Ascending aorta (tissue), 2 donors: ENCODE measurements around the gene OGDH. TPM values are rescaled to one million over a fixed set of nuclear protein-coding genes. Genes with fewer than 3 reads are reported as not detected.

ENCODE experiments used
- DNase-seq, 2 donors: peaks; one replicate each; pipeline ENCODE4 v3.0.0-alpha.2; 2019; ENCODE audit warnings: low spot score in 2 of 2
- H3K27ac ChIP-seq, 2 donors: fragments of 200-600 bp; sonication (generic); one replicate each; pipeline ENCODE4 v1.5.1; 2016 to 2017; ENCODE audit warnings: mild to moderate bottlenecking in 1 of 2
- H3K27me3 ChIP-seq: fragments of 200-600 bp; sonication (generic); one replicate; pipeline ENCODE4 v1.5.1; 2017
- H3K36me3 ChIP-seq, 2 donors: fragments of 200-600 bp; sonication (generic); one replicate each; pipeline ENCODE4 v1.5.1; 2016
- H3K4me1 ChIP-seq, 2 donors: fragments of 200-600 bp; sonication (generic); one replicate each; pipeline ENCODE4 v1.5.1; 2016 to 2017; ENCODE audit warnings: mild to moderate bottlenecking in 1 of 2
- H3K4me3 ChIP-seq, 2 donors: fragments of 200-600 bp; sonication (generic); one replicate each; pipeline ENCODE4 v1.5.1; 2016 to 2017; ENCODE audit warnings: mild to moderate bottlenecking in 1 of 2
- H3K9me3 ChIP-seq, 2 donors: fragments of 200-600 bp; sonication (generic); one replicate each; pipeline ENCODE4 v1.5.1; 2016
- CTCF ChIP-seq, 3 experiments: fragments of 200-600 bp in 2 of 3; fragments of 450-650 bp in 1 of 3; sonication (generic) in 2 of 3; IDR thresholded peaks; one replicate each; pipeline ENCODE4 v1.5.1; 2016 to 2019; ENCODE audit warnings: antibody characterized with exemption in 3 of 3, mild to moderate bottlenecking in 1 of 3, moderate library complexity in 1 of 3
- intact Hi-C: fragments of 100-400 bp; cut with DNase I; formaldehyde crosslinking; loops from one replicate; pipeline ENCODE4 v1.15.1; 2023
- total RNA-seq: library from RNA; depleted of rRNA; stranded (reverse); fragments of >200 nt; gene quantifications from one replicate; pipeline ENCODE4 v1.1.0, GENCODE V29; 2016

Gene OGDH
- total RNA-seq, 1 donor from 2014 or later = 117 TPM

- no peak for TF ChIP-seq CTCF (IDR thresholded peaks at IDR 0.05)
- Histone ChIP-seq H3K27me3 (no peaks in the 10 kb centered on the region), H3K36me3 (peaks cover 0 to 4% of the 10 kb centered on the region in 2 donors), H3K9me3 (no peaks in the 10 kb centered on the region), H3K4me1 (peaks cover 4 to 26% of the 10 kb centered on the region in 2 donors), H3K27ac (no peak overlapping the region), H3K4me3 (no peak overlapping the region)
- intact Hi-C loops = no loop called here
- DNase-seq = no peak
Measured at GRCh38 chr7:44750921-44751571, 144.6 kb downstream of the OGDH start.

GRCh38 chr7:44752822-44753221, 146.4 kb downstream of the OGDH start:
- H3K4me3 ChIP-seq = no peak overlapping the region
- peaks cover 4 to 35% of the 10 kb centered on the region in 2 donors for H3K4me1 ChIP-seq
- no peaks in the 10 kb centered on the region for H3K9me3 ChIP-seq
- peaks cover 12 to 16% of the 10 kb centered on the region in 2 donors for H3K36me3 ChIP-seq
- intact Hi-C loops = no loop called here
- no peak overlapping the region for H3K27ac ChIP-seq
- no peak for TF ChIP-seq CTCF (IDR thresholded peaks at IDR 0.05)
- no peak for DNase-seq
- H3K27me3 ChIP-seq = no peaks in the 10 kb centered on the region

- intact Hi-C loops = no loop called here
- Histone ChIP-seq H3K27me3 (no peaks in the 10 kb centered on the region), H3K4me3 (no peak overlapping the region), H3K4me1 (peaks cover 0 to 25% of the 10 kb centered on the region in 2 donors), H3K36me3 (peaks cover 26 to 37% of the 10 kb centered on the region in 2 donors), H3K9me3 (no peaks in the 10 kb centered on the region), H3K27ac (peak overlapping the region; percentile 9 to 45)
- no peak for DNase-seq
- no peak for TF ChIP-seq CTCF (IDR thresholded peaks at IDR 0.05)
Measured at GRCh38 chr7:44754802-44755697, 148.6 kb downstream of the OGDH start.

- no peak for TF ChIP-seq CTCF (IDR thresholded peaks at IDR 0.05)
- H3K27ac ChIP-seq = peak overlapping the region; percentile 9 to 45
- H3K27me3 ChIP-seq = no peaks in the 10 kb centered on the region
- no peaks in the 10 kb centered on the region for H3K9me3 ChIP-seq
- no peak overlapping the region for H3K4me3 ChIP-seq
- intact Hi-C loops = no loop called here
- no peak for DNase-seq
- peaks cover 35 to 46% of the 10 kb centered on the region in 2 donors for H3K36me3 ChIP-seq
- H3K4me1 ChIP-seq = peaks cover 0 to 20% of the 10 kb centered on the region in 2 donors
Measured at GRCh38 chr7:44755698-44756627, 149.5 kb downstream of the OGDH start.

- Histone ChIP-seq H3K27ac (peak overlapping the region in 1 of 2 donors; percentile 9), H3K36me3 (peaks cover 45 to 55% of the 10 kb centered on the region in 2 donors)
- intact Hi-C loops = no loop called here
Measured at GRCh38 chr7:44756904-44757303, 150.5 kb downstream of the OGDH start.

More at GRCh38 chr7:44756904-44757303, 150.5 kb downstream of the OGDH start:
- no peak for DNase-seq
- Histone ChIP-seq H3K9me3 (no peaks in the 10 kb centered on the region), H3K27me3 (no peaks in the 10 kb centered on the region), H3K4me1 (peaks cover 0 to 20% of the 10 kb centered on the region in 2 donors), H3K4me3 (no peak overlapping the region)
- no peak for TF ChIP-seq CTCF (IDR thresholded peaks at IDR 0.05)
